Left kidney (tissue), 2 donors: ENCODE measurements around the gene CD72. TPM values are rescaled to one million over a fixed set of nuclear protein-coding genes. Genes with fewer than 3 reads are reported as not detected.
"Not testable (repeated sequence)": the region's sequence is repeated elsewhere in the genome, so short reads cannot be mapped to it uniquely, and the experiment has no call there.

ENCODE experiments used
- DNase-seq: peaks from one replicate; pipeline ENCODE4 v3.0.0-alpha.2; 2013
- polyA plus RNA-seq: library from polyadenylated mRNA; unstranded; fragments of 120-200 nt; gene quantifications from one replicate; pipeline ENCODE4 v1.2.1, GENCODE V29; 2013; ENCODE audit not compliant: insufficient read length

Gene CD72
- polyA plus RNA-seq, 1 donor: 3.6 TPM

DNA sequence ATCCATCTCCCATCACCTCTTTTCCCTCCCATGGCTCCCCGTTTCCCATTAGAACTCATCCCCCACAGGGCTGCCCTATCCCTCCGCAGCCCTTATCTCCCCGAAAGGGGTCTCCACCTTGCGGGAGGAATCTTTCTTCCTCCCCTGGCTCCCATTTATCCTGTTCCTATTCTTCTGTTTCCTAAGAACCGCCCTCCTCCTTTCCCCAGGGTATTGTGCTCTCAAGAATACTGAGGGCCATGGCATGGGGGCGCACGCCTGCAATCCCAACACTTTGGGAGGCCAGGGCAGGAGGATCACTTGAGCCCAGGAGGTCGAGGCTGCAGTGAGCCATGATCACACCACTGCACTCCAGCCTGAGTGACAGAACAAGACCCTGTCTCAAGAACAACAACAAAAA lies 665 bp downstream of the CD72 start:
- DNase-seq: no peak

- DNase-seq: peak; percentile 50
These were observed 1.3 kb downstream of the CD72 start for GRCh38 chr9:35616681-35617459.

GRCh38 chr9:35615981-35616680 lies 2.1 kb downstream of the CD72 start:
- no peak for DNase-seq

- no peak for DNase-seq
These were observed 5.4 kb downstream of the CD72 start for GRCh38 chr9:35612843-35613242.

- not testable (repeated sequence) for DNase-seq
These were observed 6.1 kb downstream of the CD72 start for GRCh38 chr9:35612066-35612465.

GRCh38 chr9:35611230-35611797 lies 6.9 kb downstream of the CD72 start:
- no peak for DNase-seq

DNA sequence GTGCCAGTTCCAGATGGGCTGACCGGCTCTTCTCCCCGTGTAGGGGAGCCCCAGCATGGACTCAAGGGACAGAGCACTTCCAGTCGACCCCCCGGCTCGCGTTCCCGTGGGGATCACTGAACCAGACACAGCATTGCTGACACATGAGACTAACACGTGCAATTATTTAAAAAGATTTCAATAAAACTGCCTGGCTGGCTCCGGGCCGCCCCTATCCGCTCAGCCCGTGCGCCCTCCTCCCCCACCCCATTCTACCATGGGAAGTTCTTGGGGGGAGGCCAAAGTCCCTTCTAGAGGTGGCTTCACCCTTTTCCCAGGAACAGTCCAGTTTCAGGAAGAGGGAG lies 8.4 kb downstream of the CD72 start:
- no peak for DNase-seq

DNA sequence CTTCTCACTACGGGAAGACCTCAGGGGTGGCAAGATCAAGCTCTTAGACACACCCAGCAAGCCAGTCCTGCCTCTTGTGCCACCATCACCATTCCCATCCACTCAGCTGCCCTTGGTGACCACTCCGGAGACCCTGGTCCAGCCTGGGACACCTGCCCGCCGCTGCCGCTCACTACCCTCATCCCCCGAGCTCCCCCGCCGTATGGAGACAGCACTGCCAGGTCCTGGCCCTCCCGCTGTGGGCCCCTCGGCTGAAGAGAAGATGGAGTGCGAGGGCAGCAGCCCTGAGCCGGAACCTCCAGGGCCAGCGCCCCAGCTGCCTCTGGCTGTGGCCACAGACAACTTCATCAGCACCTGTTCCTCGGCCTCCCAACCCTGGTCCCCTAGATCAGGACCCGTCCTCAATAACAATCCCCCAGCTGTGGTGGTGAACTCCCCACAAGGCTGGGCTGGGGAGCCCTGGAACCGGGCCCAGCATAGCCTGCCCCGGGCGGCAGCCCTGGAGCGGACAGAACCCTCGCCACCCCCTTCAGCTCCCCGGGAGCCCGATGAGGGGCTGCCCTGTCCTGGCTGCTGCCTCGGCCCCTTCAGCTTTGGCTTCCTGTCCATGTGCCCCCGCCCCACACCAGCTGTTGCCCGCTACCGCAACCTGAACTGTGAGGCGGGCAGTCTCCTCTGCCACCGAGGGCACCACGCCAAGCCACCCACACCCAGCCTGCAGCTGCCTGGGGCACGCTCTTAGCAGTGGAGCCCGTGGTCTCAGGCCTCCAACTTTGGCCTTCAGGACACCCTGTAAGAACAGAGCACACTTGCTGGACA lies 9.0 kb downstream of the CD72 start:
- DNase-seq: no peak

DNA sequence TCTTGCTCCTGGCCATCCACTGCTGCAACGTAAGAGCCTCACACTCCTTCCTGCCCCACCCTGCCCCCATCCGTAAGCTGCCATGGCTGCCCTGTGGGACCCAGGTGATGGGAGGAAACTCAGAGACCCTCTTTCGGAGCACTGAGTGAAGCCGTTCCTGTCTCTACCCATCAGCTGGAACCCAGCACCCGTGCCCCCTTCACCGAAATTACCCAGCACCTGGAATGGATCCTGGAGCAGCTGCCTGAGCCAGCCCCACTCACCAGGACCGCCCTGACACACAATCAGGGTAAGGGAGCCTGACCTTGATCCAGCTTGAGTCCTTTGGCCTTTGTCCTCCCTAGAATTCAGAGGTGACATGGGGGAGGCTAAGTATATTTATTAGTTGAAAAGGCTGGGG lies 10.0 kb downstream of the CD72 start:
- DNase-seq: no peak

DNA sequence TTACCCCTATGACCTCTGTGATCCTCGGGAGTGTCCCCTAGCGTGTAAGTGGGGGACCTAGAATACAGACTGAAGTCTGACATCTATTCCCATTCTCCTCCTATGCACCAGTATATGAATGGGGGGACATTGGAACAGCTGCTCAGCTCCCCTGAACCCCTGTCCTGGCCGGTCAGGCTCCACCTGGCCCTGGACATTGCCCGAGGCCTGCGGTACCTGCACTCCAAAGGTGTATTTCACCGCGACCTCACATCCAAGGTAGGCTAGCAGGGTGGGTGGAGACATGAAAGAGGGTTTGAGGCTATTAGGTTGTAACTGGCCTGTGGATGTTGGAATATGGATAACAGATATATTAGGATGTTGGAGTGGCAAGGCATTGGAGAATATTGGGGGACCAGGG lies 11.5 kb downstream of the CD72 start:
- DNase-seq: no peak

GRCh38 chr9:35606138-35606504 lies 12.1 kb downstream of the CD72 start:
- no peak for DNase-seq

DNA sequence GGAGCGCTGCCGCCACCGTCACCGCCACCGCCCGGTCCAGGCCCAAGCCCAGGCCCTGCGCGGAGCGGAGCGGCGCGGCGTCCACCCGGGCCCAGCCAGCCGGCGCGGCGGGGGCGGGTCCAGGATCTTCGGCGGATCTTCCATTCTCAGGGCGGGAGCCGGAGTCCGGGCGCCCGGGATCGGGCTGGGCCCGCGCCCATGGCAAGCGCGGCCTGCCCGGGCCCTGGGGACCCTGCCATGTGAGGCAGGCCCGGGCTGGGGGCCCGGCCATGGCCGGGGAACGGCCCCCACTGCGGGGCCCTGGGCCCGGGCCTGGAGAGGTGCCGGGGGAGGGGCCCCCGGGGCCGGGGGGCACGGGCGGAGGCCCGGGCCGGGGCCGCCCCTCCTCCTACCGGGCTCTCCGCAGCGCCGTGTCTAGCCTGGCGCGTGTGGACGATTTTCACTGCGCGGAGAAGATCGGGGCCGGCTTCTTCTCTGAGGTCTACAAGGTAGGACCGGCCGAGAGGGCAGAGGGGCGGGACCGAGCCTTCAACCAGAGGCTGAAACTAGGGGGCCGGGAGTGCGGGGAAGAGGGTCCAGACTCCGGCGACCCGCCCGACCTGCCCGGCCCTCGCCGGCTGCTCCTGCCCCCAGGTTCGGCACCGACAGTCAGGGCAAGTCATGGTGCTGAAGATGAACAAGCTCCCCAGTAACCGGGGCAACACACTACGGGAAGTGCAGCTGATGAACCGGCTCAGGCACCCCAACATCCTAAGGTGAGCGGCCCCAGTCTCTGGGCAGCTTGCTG lies 12.7 kb downstream of the CD72 start:
- no peak for DNase-seq

DNA sequence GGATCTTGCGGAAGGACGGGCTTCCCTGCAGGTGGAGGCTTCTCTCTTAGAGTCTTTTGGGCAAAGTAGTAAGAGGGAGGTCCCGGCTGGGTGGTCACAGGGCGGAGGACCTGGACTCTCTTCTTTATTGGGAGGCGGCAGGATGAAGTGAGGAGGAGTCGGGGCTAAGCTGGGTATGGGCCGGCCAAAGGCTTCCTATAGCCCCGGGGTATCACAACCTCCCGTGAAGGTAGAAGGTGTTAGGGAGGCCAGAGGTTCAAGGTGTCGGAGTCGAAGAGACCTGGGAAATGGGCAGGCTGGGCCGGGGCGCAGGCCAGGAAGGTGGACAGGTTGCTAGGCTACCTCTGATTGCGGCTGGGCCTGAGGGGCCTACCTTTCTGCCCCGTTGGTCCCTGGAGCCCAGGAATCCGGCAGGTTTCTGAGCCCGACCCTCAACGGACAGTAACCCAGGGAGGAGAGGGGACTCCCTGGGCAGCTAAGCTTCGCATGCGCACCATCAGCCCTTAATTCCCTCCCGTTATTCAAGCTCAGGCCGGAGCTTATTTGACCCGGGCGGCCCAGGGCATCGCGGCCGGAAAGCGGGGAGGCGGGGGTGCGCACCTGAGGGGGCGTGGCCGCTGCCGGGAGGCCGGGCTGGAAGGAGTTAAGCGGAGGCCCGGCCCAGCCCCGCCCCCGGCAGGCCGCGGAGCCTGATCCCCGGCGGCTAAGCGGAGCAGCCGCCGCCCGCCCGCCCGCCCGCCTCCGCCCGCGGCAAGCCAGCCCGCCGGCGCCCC lies 13.4 kb downstream of the CD72 start, which contains the start of gene TESK1:
Gene TESK1 (plus strand): TSS at position 685 of the 773 bp plus-strand sequence. CDS start 358 bp downstream, outside the sequence.
- DNase-seq: peak; percentile 60

DNA sequence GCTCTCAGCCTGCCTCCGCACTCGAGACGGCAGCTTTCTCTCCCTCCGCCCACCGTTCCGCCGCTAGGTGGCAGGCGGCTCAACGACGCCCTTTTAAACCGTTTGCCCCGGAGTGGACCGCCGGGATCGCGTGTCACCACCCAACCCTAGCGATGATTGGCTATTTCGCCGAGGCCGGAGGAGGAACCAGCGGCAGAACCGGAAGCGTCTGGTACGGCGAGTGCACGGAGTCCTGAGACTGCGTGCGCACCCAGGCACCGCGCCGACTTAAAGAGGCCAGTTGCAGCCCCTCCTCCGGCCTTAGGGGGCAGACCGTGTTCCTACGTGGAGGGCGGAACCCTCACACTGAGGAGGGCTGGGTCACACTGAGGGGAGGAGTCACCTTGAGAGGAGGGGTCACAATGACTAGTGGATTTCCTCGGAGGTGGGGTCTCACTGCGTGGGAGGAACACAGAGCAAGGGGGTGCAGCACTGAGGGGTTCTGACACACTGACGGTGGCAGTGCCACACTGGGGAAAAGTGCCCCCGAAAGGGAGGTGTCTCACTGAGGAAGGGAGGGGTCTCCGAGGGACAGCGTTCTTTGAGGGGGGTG lies 14.1 kb downstream of the CD72 start:
- peak; percentile 99 for DNase-seq

- no peak for DNase-seq
These were observed 14.7 kb downstream of the CD72 start for GRCh38 chr9:35603506-35603985.

- DNase-seq: no peak
These were observed 18.2 kb downstream of the CD72 start for GRCh38 chr9:35599763-35600604.

GRCh38 chr9:35598866-35599590 lies 19.2 kb downstream of the CD72 start:
- no peak for DNase-seq

GRCh38 chr9:35596907-35597306 lies 21.3 kb downstream of the CD72 start:
- not testable (repeated sequence) for DNase-seq

DNA sequence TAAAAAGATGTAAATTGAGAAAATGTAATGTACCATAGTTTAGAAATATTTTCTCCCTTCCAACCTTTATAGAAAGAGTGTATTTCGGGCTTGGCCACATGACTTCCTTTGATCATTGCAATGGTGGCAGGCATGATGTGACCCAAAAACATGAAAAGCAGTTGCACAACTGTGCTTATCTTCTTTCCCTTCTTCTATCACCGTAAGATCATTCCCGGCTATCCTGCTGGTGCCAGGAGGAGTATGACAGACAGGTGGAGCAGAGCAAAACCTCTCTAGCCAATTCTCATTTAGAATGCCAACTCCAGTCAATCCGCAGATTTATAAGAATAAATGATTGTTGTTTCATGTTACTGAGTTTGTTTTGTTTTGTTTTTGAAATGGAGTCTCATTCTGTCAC lies 23.7 kb downstream of the CD72 start:
- DNase-seq: no peak
